NCI-H2196 treated with DMSO at 0.1 percent for 48 hours (cell line): ENCODE data around the gene KRT14.
"Not testable (repeated sequence)": the region's sequence is repeated elsewhere in the genome, so short reads cannot be mapped to it uniquely, and the experiment has no call there.

Experiments
- DNase-seq: peaks from one replicate; lab custom pipeline; 2025; ENCODE audit not compliant: unreplicated experiment; lab: John Stamatoyannopoulos, UW

Gene KRT14

DNA sequence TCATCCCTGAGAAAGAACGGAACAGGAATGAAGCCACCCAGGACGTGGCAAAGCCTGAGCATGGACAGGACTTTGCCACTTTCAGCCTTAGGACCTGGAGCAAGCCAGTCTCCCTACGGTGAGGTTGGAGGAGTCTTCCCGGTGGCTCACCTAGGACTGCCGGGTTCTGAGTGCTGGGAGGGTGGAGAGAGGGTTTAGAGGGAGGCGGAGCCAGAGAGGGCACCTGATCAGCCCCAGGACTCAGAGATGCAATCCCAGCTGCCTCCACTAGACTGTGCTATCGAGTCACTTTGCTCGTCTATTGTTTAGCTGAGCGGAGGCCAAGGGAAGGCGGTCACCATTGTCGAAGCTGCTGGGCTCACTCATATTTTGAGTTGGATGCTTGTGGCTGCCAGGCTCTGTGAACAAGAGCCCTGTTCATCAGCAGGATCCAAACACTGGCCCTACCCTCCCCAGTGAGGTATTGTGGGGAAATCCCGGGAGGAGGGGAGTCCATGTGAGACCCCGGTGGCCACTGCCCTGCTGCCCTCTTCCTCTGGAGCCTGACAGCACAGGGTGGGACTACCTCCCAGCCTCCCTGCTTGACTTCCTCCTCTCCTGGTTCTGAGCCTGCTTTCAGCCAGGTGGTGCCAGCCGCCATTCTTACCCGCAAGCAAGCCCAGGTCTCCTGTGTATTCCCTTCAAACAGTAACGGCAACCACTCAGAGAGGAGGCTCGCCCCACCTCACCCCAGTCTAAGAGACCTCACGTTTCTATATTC lies 7.0 kb downstream of the KRT14 start:
- DNase-seq, result peak; percentile 8

DNA sequence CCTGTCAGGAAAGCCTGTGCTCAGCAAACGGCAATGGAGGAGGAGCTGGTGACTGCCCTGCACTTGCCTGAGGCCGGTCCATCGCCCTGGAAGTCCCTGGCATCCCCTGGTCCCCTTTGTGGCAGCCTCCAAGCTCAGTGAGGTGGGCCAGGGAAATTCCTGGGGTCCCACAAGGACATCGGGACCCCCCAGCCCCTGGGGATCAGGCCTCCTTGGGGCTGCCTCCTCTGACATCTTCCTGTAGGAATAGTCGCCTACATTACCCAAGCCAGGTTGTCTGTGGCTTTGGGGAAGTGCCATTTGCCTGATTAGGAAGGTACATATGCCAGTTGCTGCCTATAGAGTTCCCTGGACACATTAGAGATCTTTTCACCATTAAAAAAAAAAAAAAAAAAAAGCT lies 7.7 kb downstream of the KRT14 start:
- DNase-seq, result no peak

DNA sequence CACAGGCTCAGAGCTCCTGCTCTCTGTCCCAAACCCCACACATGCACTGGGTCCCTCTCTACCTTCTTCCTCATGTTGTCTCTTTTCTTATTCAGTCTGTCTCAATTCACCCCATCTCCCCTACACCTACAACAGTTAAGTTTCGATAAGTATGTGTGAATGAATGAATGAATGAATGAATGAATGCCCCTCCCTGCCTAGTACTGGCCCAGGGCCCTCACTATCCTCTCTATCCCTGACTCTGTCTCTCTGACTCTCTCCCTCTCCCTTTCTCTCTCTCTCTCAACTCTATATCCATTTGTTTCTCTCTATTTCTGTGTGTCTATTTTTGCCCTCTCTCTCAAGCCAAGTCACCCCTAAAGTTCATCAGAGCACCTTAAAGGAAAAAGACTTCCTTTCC lies 8.2 kb downstream of the KRT14 start:
- no peak for DNase-seq

DNA sequence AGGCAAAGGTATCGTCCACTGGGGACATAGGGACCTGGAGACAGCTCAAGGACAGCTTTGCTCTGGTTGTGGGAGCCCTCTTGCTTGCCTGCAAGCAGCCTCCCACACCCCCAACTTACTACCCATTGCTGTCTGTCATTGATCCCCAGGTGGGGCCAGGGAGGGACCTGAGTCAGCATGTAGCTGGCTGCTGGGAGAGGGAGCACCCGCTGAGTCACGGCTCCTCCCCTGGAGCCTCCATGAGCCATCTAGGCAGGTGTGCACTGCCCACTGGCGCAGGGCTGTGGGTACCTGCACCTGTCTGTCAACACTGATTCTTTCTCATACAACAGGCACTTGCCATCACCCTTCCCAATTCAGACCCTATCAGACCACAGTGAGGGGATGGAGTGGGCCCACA lies 10.0 kb downstream of the KRT14 start:
- DNase-seq, result not testable (repeated sequence)

DNA sequence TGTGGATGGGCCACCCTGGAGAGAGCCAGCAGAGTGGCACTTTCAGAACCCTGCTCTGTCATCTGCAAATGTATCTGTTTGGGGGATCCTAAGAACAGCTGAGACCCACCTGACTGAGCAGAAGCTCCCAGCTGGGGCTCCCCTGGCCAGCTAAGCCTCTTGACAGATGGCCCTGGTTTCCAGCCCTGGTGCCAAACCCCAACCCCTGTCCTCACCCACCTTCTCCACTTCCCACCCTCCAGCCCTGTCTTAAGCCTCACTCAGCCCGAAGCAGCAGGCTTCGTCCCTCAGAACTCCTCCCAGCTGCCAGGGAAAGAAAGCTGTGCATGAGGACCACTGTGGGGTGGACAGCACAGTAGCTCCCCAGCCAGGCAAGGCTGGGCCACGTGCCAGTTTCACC lies 11.4 kb downstream of the KRT14 start:
- DNase-seq, result no peak

DNA sequence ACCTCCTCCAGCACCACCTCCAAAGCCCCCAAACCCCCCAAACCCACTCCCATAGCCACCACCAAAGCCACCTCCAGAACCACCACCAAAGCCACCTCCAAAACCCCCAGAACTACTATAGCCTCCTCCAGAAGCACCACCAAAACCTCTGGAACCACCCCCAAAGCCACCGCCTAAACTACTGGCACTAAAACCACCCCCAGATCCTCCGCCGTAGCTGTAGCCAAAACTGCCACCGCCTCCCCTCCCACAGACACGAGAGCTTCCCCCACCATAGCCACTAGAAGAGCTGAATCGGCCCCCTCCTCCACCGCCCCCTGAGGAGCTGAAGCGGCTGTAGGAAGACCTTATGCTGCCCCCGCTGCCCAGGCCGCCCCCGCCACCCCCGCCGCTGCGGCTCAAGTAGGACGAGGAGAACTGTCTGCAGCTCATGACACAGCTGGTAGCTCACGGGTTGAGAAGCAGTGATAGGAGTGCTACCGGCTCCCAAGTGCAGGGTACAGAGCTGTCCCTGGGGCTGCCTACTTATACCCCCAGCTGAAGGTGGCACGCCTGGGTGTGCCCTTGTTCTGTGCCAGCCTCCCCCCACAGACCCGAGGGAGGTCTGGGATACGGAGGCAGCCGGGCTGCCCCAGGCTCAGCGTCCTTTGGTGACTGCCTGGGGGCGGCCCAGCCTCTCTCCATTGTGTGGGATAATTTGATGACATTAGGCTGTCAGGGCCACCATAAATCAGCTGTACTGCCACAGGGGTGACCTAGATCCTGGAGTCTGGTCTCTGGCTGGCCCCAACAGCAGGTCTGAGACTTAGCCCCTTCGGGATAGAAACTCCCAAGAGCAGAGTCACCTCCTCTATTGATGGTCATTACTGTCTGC lies 14.9 kb downstream of the KRT14 start, which contains the start of gene KRT9:
TSS of gene KRT9 (minus strand) at position 499 of the 874 bp plus-strand sequence. CDS start at position 432, 67 bp downstream.
- no peak for DNase-seq

DNA sequence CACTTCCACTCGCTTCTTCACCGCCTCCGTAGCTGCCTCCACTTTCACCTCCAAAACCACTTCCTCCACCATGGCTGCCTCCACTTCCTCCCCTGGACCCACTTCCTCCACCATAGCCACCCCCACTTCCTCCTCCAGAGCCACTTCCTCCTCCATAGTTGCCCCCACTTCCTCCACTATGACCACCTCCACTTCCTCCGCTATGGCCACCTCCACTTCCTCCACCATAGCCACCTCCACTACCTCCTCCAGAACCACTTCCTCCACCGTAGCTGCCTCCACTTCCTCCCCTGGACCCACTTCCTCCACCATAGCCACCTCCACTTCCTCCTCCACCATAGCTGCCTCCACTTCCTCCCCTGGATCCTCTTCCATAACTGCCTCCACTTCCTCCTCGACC lies 19.4 kb downstream of the KRT14 start:
- no peak for DNase-seq

DNA sequence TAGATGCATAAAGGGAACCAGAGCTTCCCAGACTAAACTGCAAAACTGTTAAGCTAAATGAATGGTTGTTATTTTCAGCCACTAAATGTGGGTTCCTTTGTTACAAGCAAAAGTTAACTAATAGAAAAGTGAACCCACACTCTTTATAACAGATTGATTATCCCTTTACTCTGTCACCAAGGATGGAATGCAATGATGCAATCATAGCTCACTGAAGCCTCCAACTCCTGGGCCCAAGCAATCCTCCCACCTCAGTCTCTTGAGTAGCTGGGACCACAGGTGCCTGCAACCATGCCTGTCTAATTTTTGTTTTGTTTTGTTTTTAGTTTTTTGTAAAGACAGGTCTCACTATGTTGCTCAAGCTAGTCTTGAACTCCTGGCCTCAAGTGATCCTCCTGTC lies 21.4 kb downstream of the KRT14 start:
- DNase-seq, result no peak

DNA sequence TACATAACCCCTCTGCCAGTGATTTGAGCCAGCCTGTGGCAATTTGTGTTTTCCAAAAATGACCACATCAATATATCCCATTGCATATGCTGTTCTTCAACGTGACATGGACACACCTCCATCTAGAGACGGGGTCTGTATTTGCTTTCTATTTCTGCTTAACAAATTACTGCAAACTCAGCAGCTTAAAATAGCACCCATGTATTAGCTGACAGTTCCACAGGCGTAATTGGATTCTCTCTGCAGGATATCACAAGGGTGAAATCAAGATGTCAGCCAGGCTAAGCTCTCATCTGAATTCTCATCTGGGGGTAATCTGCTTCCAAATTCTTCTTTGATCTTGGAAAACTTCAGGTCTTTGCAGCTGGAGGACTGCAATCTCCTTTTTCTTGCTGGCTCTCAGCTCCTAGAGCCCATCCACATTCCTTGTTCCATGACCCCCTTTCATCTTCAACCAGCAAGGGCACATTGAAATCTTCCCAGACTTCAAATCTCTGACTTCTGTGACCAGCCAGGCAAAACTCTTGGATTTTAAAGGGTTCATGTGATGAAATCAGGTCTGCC lies 23.0 kb downstream of the KRT14 start:
- DNase-seq, result no peak

DNA sequence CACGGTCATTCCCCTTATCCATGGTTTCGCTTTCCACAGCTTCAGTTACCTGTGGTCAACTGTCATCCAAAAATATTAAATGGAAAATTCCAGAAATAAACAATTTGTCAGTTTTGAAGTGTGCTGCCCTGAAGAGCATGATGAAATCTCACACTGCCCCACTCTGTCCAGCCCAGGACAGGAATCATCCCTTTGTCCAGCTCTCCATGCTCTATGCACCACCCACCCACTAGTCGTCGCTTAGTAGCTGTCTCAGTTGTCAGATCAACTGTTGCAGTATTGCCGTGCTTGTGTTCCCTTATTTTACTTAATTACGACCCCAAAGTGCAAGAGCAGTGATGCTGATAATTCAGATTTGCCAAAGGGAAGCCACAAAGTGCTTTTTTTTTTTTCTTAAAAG lies 25.1 kb downstream of the KRT14 start:
- no peak for DNase-seq

DNA sequence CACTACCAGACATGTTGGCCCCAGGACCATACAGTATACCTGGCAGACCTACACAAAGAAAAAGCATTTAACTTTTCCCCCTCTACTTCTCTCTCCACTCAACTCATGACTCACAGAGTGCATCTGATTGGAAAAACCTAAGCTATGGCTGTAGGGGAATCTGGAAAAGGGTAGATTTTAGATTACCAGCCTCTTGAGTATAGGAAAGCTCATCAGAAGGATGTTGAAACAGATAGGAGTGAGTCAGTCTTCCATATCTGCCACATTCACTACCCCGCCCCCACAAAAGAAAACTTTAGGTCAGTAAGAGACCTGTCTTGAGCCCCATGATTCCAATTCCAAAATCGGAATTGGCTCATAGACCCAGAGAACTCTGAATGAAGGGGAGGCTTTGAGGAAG lies 27.1 kb downstream of the KRT14 start:
- DNase-seq, result no peak

DNA sequence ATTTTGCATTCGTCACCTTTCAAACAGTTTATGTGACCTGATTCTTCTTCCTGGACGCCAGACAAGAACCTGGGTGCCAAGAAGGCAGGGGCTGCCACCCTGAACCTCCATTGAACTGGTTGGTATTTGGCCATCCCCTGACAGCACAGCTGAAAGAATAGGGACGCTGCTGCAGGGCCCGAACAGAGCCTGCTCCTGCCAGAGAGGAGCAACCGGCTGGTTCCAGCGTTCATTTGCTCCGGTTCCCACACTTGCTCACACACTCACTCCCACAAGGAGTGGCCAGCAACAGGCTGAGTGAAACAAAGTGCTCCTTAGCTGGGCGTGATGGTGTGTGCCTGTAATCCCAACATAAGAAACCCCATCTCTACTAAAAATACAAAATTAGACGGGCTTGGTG lies 29.8 kb downstream of the KRT14 start:
- DNase-seq, result no peak

DNA sequence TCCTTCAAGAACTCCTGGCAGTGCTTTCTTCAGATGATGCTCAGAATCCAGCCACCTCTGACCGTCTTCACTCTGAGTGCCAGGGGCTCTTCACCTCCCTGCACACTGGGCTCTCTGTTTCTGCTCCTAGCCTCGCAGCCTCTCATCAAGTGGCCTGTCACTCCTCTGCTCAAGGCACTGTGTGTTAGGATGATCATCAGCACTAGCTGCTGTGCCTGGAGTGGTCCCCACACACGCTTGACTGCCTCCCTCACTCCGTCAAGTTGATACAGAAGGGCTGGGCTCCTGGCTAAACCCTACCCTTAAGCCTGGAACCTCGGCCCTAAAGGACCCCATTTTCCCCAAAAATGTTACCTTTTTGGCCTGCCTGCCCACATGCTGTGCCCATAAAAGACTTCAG lies 30.4 kb downstream of the KRT14 start:
- no peak for DNase-seq

DNA sequence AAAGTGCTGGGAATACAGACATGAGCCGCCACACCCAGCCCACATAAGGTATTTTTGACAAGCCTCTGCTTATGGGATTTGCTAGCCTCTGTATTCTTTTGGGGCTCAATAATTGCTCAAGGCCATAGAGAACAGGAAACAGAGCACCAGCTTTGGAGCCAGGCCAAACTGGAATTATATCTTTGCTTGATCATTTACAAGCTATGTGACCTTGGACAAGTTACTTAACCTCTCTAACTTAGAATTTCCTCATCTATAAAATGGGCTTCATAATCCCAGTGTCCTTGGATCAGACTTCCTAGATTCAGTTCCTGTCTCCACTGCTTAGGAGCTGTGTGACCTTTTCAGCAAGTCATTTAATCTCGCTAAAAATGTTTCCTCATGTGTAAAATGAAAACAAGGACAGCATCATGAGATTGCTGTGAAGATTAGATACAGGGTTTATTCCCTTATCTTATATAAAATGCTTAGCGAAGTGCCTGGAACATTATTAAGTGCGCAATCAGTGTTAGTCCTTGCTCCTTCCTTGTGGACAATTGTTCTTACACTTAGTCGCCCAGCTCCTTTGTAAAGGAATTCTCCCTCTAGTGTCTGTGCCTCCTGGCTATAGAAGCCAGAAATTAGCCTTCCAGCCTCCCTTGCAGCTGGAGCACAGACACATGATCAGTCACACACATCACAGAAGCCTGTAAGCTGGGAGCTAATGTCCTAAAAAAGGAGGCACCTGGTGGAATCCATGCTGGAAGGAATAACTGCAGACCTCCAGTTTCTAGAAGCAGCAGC lies 31.4 kb downstream of the KRT14 start:
- DNase-seq, result no peak

DNA sequence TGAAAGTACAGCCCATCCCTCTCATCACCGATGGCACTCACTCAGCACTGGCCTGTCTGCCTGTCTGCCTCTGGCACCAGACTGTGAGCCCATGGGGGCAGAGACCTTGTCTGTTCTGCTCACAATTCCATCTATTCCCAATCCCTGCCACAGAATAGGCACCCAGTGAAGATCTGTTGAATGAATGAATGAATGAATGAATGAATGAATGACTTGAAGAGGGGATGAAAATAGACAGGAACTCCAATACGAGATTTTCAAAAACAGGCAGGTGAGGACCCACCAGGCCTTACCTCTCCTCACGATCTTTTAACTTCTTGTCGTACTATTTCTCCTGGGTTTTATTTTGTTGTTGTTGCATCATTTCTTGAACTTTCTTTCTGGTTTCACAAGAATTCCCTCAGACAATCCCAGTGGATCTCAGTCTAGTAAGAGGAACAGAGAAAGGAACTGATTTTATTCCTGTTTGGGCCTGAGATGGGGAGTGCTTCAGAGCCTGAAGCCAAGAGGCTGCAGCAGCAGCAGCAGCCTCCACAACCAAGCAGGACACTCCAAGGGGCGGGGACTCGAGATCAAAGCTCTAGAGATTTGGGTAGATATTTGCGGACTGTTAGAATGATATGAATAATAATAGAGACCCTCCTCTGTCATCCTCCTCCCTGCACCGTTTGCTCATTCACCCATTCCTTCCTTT lies 32.6 kb downstream of the KRT14 start:
- no peak for DNase-seq

DNA sequence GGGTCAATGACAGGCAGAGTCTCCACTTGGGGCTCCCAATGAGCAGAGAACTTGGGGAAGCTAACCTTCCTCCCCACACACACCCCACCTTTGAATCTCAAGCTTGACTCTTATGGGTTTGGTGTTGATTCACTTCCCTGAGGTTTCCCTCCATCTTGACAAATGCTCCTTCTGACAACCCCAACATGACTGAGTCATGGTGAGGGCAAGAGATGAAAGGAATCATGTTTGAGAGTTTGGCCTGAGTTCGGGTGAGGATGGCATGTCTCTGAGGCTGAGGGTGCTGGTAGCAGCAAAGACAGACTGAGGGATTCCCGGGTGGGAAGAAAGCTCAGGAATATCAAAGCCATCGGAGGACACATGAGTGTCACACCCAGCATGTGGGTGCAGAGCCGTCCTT lies 33.5 kb downstream of the KRT14 start:
- DNase-seq, result no peak

DNA sequence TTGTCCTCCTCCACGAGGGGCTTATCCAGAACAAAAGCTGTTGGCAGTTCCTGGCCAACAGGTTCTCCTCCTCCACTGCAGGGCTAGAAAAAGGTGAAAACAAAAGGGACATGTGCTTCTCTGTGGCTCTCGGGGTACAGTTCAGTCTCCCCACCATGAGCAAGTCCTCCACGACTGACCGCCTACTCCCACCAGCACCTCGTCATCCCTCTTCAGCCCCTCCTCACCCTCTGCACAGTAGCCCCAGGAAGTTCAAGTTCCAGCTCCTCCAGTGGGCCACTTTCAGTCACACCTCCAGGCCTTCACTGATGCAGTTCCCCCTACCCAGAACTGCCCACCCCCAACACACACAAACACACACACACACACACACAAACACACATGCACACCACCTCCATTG lies 34.2 kb downstream of the KRT14 start:
- no peak for DNase-seq

DNA sequence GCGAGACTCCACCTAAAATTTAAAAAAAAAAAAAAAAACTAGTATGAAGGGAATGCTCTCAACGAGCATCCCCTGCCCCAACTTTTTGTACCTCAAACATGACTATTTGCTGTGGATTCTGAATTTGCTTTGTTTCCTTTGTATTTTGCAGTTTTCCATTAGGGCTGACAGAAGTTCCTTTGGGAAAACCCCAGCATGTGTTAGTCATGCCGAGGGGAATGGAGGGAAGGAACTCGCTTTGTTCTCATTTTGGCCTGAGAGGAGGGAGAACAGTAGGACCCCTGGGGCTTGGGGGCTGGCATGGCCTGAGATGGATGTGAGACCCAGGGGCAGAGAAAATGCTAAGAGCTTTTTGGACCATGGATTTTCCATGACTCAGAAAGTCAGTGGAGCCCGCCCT lies 35.3 kb downstream of the KRT14 start:
- DNase-seq, result no peak

DNA sequence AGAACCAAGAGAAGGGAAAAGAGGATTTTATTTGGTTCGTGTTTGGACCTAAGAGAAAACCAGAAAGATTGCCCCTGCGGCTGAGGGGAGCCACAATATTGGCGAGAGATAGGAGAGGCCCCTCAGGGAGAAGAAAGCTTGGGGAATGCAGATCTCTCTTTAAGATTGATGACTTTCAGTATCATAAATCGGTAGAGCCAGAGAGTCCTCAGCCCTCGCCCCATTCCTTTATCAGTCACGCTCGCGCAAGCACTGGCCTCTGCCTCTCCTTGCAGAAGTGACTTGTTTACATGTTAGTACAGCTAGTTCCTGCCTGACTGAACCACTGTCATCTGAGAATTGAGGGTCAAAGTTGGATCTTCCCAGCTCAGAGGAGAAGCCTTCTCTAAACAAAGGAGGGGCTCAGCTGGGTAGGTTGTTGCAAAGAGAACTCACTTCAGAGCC lies 37.1 kb downstream of the KRT14 start:
- DNase-seq, result no peak

DNA sequence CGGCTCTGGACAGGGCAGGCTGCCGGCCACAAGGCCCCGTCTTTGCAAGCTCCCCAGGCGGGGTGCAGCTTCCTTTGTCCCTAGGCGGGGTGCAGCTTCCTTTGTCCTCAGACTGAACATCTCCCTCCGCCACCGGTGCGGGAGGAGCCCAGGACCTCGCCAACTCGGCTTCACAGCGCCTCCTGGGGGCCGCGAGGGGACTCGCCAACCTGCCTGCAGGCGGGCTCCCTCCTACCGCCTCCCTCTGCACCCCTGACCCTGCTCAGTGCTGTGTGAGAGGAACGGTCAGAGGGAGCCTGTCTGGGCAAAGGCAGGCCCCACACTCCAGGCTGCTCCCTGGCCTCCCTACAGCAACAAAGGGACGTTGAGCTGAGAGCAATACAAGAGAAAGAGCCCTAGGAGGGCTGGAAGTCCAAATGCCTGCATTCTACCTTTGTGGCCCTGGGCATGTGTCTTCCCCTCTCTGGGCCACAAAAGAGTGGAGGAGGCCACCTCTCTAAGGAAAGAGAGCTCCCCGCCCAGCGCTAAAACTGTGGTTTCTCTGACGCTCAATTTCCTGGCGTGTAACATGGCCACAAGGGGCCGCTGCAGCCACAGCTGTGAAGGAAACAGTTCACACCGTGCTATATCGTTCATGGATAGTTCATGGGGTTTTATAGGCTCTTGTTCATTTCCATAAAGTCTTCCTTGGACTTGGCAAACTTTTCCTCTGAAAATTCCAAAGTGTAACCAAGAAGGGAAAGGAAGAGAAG lies 37.7 kb downstream of the KRT14 start:
- peak; percentile 25 for DNase-seq
